HG02759 (cell line): ENCODE measurements around the gene SLC6A15.

Experiments
- ATAC-seq: cut with Tn5 transposase; IDR thresholded peaks from one replicate; pipeline ENCODE4 v1.9.1; 2021; ENCODE audit warnings: mild to moderate bottlenecking, moderate library complexity; ENCODE audit not compliant: unreplicated experiment

SLC6A15 gene

DNA sequence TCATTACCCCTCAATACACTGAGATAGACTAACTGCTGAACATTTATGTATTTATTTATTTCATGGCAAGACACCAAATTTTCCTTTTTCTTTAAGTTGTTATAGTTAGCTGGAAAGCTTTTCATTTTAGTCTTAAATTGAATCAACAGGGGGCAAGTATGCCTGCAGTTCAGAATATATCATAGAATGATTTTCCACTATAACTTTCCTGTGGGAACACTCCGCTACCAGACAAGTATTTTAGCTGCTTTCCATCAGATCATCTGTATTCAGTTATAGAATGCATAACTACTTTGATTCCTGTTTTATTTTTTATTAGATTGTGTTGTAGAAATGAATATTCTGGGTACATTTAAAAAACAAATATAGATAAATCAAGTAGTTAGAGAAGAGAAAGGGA, 102.0 kb downstream of the SLC6A15 start:
- no peak for ATAC-seq
